K562 (cell line): Measurements from ENCODE around the gene EPB41L4A.

Source experiments
- CBX2 ChIP-seq: fragments of 200-600 bp; sonication (generic); IDR thresholded peaks from one replicate; pipeline ENCODE4 v1.6.1; 2012; ENCODE audit warnings: mild to moderate bottlenecking, low read length, inconsistent platforms; ENCODE audit not compliant: insufficient read depth, poor library complexity, severe bottlenecking
- DACH1 ChIP-seq: fragments of 450-650 bp; IDR thresholded peaks from 2 replicates; pipeline ENCODE4 v1.6.1; 2018; ENCODE audit not compliant: partially characterized antibody
- FOXJ3 ChIP-seq: sonication (generic); formaldehyde crosslinking; IDR thresholded peaks from 2 replicates; pipeline ENCODE4 v1.4.0; 2020; ENCODE audit warnings: mild to moderate bottlenecking, missing genetic modification reagents
- MEF2A ChIP-seq: IDR thresholded peaks from 2 replicates; pipeline ENCODE4 v1.6.1; 2011; ENCODE audit warnings: low read depth, mild to moderate bottlenecking, low read length, moderate library complexity; ENCODE audit not compliant: control insufficient read depth
- NFIC ChIP-seq: fragments of 450-650 bp; IDR thresholded peaks from 2 replicates; pipeline ENCODE4 v1.6.1; 2017; ENCODE audit warnings: mild to moderate bottlenecking, inconsistent platforms
- SP1 ChIP-seq: sonication (generic); formaldehyde crosslinking; IDR thresholded peaks from 2 replicates; pipeline ENCODE4 v1.8.1; 2022; ENCODE audit warnings: mild to moderate bottlenecking, missing genetic modification reagents
- TAF1 ChIP-seq: IDR thresholded peaks from 2 replicates; pipeline ENCODE4 v1.6.1; 2011; ENCODE audit warnings: mild to moderate bottlenecking, low read length, moderate library complexity; ENCODE audit not compliant: insufficient read depth, control insufficient read depth, severe bottlenecking; ENCODE audit errors: extremely low read depth
- TF ChIP-seq, protein P1 (sequence below): IDR thresholded peaks from 2 replicates; pipeline ENCODE4 v1.6.1; 2011; ENCODE audit not compliant: insufficient read length; ENCODE audit errors: extremely low read depth
- TF ChIP-seq, protein P2 (sequence below), 3 experiments: IDR thresholded peaks in 2 of 3; conservative IDR thresholded peaks in 1 of 3; 2 replicates each; pipeline ENCODE4 v1.5.1; 2011 to 2012; ENCODE audit warnings: low read length in 3 of 3, mild to moderate bottlenecking in 3 of 3, control low read depth in 2 of 3, improper control_type of control experiment in 1 of 3, inconsistent platforms in 1 of 3, low read depth in 1 of 3, mixed read lengths in 1 of 3, moderate library complexity in 1 of 3; ENCODE audit not compliant: insufficient read depth in 2 of 3
- TF ChIP-seq, protein P3 (sequence below): sonication (generic); formaldehyde crosslinking; IDR thresholded peaks from 2 replicates; pipeline ENCODE4 v1.5.0; 2020; ENCODE audit warnings: missing genetic modification reagents
- TF ChIP-seq, protein P4 (sequence below): fragments of 250-450 bp; sonication (Bioruptor Pico); IDR thresholded peaks from 2 replicates; pipeline ENCODE4 v1.5.0; 2020; ENCODE audit warnings: mild to moderate bottlenecking, borderline replicate concordance
- TF ChIP-seq, protein P5 (sequence below): fragments of 450-650 bp; IDR thresholded peaks from 2 replicates; pipeline ENCODE4 v1.6.1; 2016
- TF ChIP-seq, protein P6 (sequence below): sonication (generic); formaldehyde crosslinking; IDR thresholded peaks from 2 replicates; pipeline ENCODE4 v1.4.0; 2020; ENCODE audit warnings: mild to moderate bottlenecking, missing genetic modification reagents
- TF ChIP-seq, protein P7 (sequence below): sonication (generic); formaldehyde crosslinking; IDR thresholded peaks from 2 replicates; pipeline ENCODE4 v1.8.0; 2022; ENCODE audit warnings: missing genetic modification reagents, mild to moderate bottlenecking, borderline replicate concordance

DNA sequence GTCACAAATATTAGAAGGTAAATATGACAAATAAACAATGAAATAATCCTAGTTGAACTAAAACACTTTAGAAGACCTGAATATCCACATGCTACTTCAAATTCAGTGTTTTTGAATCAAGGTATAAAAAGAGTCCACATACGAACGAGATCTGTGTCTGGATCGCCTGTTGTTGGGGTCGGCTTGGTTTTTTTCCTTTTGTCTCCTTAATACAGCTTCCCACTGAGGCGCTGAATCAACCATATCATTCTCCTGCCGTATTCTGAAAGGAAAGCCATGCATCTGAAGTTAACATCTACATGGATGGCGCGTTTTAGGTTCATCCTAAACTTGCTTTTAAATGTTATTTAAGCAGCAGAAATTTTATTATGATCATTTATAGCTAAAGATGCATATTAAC, 235.2 kb downstream of the EPB41L4A start:
- TF ChIP-seq, protein P1, sequence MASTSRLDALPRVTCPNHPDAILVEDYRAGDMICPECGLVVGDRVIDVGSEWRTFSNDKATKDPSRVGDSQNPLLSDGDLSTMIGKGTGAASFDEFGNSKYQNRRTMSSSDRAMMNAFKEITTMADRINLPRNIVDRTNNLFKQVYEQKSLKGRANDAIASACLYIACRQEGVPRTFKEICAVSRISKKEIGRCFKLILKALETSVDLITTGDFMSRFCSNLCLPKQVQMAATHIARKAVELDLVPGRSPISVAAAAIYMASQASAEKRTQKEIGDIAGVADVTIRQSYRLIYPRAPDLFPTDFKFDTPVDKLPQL: no peak
- TF ChIP-seq, protein P2, sequence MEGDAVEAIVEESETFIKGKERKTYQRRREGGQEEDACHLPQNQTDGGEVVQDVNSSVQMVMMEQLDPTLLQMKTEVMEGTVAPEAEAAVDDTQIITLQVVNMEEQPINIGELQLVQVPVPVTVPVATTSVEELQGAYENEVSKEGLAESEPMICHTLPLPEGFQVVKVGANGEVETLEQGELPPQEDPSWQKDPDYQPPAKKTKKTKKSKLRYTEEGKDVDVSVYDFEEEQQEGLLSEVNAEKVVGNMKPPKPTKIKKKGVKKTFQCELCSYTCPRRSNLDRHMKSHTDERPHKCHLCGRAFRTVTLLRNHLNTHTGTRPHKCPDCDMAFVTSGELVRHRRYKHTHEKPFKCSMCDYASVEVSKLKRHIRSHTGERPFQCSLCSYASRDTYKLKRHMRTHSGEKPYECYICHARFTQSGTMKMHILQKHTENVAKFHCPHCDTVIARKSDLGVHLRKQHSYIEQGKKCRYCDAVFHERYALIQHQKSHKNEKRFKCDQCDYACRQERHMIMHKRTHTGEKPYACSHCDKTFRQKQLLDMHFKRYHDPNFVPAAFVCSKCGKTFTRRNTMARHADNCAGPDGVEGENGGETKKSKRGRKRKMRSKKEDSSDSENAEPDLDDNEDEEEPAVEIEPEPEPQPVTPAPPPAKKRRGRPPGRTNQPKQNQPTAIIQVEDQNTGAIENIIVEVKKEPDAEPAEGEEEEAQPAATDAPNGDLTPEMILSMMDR (IDR thresholded peaks at IDR 0.05 in 2 of 3, conservative IDR thresholded peaks at IDR 0.05 in 1 of 3; ENCODE audit: insufficient read depth in 2 of 3, low read depth in 1 of 3, low read length in 3 of 3): no peak
- no peak for TF ChIP-seq TAF1
- TF ChIP-seq, protein P3, sequence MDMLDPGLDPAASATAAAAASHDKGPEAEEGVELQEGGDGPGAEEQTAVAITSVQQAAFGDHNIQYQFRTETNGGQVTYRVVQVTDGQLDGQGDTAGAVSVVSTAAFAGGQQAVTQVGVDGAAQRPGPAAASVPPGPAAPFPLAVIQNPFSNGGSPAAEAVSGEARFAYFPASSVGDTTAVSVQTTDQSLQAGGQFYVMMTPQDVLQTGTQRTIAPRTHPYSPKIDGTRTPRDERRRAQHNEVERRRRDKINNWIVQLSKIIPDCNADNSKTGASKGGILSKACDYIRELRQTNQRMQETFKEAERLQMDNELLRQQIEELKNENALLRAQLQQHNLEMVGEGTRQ (CRISPR knock-in tag): no peak
- TF ChIP-seq, protein P4, sequence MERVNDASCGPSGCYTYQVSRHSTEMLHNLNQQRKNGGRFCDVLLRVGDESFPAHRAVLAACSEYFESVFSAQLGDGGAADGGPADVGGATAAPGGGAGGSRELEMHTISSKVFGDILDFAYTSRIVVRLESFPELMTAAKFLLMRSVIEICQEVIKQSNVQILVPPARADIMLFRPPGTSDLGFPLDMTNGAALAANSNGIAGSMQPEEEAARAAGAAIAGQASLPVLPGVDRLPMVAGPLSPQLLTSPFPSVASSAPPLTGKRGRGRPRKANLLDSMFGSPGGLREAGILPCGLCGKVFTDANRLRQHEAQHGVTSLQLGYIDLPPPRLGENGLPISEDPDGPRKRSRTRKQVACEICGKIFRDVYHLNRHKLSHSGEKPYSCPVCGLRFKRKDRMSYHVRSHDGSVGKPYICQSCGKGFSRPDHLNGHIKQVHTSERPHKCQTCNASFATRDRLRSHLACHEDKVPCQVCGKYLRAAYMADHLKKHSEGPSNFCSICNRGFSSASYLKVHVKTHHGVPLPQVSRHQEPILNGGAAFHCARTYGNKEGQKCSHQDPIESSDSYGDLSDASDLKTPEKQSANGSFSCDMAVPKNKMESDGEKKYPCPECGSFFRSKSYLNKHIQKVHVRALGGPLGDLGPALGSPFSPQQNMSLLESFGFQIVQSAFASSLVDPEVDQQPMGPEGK (CRISPR knock-in tag): no peak
- TF ChIP-seq, protein P5, sequence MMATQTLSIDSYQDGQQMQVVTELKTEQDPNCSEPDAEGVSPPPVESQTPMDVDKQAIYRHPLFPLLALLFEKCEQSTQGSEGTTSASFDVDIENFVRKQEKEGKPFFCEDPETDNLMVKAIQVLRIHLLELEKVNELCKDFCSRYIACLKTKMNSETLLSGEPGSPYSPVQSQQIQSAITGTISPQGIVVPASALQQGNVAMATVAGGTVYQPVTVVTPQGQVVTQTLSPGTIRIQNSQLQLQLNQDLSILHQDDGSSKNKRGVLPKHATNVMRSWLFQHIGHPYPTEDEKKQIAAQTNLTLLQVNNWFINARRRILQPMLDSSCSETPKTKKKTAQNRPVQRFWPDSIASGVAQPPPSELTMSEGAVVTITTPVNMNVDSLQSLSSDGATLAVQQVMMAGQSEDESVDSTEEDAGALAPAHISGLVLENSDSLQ: no peak
- TF ChIP-seq NFIC: no peak
- no peak for TF ChIP-seq MEF2A
- TF ChIP-seq, protein P6, sequence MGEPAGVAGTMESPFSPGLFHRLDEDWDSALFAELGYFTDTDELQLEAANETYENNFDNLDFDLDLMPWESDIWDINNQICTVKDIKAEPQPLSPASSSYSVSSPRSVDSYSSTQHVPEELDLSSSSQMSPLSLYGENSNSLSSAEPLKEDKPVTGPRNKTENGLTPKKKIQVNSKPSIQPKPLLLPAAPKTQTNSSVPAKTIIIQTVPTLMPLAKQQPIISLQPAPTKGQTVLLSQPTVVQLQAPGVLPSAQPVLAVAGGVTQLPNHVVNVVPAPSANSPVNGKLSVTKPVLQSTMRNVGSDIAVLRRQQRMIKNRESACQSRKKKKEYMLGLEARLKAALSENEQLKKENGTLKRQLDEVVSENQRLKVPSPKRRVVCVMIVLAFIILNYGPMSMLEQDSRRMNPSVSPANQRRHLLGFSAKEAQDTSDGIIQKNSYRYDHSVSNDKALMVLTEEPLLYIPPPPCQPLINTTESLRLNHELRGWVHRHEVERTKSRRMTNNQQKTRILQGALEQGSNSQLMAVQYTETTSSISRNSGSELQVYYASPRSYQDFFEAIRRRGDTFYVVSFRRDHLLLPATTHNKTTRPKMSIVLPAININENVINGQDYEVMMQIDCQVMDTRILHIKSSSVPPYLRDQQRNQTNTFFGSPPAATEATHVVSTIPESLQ (CRISPR knock-in tag): no peak
- TF ChIP-seq CBX2: no peak
- TF ChIP-seq SP1 (CRISPR knock-in tag): no peak
- no peak for TF ChIP-seq FOXJ3 (CRISPR knock-in tag)
- TF ChIP-seq, protein P7, sequence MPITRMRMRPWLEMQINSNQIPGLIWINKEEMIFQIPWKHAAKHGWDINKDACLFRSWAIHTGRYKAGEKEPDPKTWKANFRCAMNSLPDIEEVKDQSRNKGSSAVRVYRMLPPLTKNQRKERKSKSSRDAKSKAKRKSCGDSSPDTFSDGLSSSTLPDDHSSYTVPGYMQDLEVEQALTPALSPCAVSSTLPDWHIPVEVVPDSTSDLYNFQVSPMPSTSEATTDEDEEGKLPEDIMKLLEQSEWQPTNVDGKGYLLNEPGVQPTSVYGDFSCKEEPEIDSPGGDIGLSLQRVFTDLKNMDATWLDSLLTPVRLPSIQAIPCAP (CRISPR knock-in tag): no peak
- no peak for TF ChIP-seq DACH1
